Gastroesophageal sphincter (tissue), 3 donors: ENCODE data around the gene RPS25.
"Not testable (repeated sequence)": the region's sequence is repeated elsewhere in the genome, so short reads cannot be mapped to it uniquely, and the experiment has no call there.

Source experiments
- POLR2A ChIP-seq, 2 donors: fragments of 450-650 bp; IDR thresholded peaks; one replicate each; pipeline ENCODE4 v1.6.1; 2017; ENCODE audit warnings: antibody characterized with exemption in 2 of 2, mild to moderate bottlenecking in 2 of 2, moderate library complexity in 1 of 2
- TF ChIP-seq, protein P1 (sequence below), 4 experiments: fragments of 200-600 bp in 2 of 4; fragments of 450-650 bp in 2 of 4; sonication (generic) in 1 of 4; IDR thresholded peaks; one replicate each; pipeline ENCODE4 v1.5.1; 2017 to 2019; ENCODE audit warnings: antibody characterized with exemption in 4 of 4, mild to moderate bottlenecking in 2 of 4, moderate library complexity in 2 of 4

DNA sequence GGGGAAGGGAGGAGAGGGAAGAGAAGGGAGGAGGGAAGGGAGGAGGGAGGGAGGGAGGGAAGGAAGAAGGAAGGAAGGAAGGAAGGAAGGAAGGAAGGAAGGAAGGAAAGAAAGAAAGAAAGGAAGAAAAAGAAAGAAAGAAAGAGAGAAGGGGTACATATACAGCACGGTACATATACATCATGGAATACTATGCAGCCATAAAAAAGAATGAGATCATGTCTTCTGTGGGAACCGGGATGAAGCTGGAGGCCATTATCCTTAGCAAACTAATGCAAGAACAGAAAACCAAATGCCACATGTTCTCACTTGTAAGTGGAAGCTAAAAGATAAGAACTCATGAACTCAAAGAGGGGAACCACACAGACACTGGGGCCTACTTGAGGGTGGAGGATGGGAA is 48.6 kb downstream of the RPS25 start:
- TF ChIP-seq, protein P1, sequence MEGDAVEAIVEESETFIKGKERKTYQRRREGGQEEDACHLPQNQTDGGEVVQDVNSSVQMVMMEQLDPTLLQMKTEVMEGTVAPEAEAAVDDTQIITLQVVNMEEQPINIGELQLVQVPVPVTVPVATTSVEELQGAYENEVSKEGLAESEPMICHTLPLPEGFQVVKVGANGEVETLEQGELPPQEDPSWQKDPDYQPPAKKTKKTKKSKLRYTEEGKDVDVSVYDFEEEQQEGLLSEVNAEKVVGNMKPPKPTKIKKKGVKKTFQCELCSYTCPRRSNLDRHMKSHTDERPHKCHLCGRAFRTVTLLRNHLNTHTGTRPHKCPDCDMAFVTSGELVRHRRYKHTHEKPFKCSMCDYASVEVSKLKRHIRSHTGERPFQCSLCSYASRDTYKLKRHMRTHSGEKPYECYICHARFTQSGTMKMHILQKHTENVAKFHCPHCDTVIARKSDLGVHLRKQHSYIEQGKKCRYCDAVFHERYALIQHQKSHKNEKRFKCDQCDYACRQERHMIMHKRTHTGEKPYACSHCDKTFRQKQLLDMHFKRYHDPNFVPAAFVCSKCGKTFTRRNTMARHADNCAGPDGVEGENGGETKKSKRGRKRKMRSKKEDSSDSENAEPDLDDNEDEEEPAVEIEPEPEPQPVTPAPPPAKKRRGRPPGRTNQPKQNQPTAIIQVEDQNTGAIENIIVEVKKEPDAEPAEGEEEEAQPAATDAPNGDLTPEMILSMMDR (IDR thresholded peaks at IDR 0.05), result not testable (repeated sequence)
- not testable (repeated sequence) for TF ChIP-seq POLR2A (IDR thresholded peaks at IDR 0.05)
